CD4-positive, alpha-beta T cell treated with Interleukin-4 for 4 hours (primary cell): ENCODE measurements around the gene DCC.

ENCODE experiments used
- DNase-seq: peaks from one replicate; pipeline ENCODE4 v3.0.0-alpha.2; 2020

The DCC gene

DNA sequence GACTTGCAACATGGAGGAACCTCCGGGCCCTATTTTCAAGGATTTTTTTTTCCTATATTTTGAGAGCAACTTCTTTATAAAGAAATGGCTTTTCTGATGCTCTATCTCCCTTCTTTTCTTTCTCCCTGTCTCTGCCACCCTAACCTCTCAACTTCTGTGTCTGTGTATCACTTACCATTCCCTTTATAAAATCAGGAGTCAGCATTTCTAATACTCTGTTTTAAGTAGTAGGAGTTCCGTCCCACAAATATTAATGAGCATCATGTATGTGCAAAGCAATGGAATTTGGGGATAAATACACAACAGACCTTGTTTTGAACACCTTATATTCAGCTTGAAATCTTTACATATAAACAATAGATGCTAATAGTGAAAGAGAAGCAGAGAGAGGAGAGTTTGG, 268.0 kb downstream of the DCC start:
- DNase-seq, result no peak

GRCh38 chr18:52610451-52611115, 270.6 kb downstream of the DCC start:
- no peak for DNase-seq

DNA sequence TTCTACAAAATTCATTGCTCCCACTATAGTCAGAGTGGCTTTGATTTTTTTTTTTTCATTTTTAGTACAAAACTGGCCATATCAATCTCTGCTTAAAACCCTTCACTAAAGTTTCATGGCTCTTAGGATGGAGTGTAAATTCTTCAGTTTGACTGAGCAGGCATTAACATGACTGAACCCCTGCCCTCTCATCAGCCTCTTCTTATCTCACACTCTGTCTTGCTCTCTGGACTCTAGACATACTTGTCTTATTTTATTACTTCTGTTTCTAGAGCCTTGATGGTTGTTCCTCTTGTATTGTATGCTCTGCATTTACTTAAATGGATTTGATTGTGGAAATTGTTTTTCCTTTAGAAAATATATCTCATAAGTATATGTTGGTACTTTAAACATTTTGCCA, 272.4 kb downstream of the DCC start:
- no peak for DNase-seq

DNA sequence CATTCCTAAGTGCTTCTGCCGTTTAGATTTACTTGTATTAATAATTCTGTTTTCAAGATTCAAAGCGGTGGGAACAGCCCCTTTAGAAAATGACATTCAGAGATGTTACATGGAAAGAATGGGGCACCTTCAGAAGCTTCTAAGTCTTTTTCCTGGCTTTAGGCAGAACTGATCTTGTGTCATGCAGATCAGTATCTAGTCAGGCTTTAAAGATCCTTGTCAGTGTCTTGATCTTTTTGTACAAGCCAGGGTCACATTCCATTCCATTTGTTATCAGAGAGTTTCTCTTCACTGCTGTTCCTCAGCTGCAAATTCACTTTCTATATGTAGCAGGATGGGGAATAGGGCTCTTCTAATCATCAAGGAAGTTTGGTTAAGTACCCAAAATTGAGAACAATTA, 275.3 kb downstream of the DCC start:
- DNase-seq, result no peak

GRCh38 chr18:52615943-52616342, 275.9 kb downstream of the DCC start:
- no peak for DNase-seq

DNA sequence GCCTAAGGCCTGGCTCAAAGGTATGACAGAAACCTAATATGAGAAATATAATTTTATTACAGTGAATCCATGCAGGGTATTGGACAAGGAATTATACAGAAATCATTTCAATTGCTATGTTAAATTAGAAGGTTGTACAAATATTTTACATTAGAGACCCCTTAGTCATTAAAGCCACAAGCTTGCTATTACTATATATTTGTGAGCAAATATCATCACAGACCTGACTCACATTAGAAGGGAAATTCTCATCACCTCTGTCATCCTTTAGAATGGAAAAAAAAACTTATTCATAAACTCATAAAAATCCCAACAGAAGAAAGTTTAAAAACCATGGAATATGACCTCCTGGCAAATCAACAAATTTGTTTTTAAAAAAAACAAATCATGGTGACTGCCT, 277.9 kb downstream of the DCC start:
- no peak for DNase-seq

DNA sequence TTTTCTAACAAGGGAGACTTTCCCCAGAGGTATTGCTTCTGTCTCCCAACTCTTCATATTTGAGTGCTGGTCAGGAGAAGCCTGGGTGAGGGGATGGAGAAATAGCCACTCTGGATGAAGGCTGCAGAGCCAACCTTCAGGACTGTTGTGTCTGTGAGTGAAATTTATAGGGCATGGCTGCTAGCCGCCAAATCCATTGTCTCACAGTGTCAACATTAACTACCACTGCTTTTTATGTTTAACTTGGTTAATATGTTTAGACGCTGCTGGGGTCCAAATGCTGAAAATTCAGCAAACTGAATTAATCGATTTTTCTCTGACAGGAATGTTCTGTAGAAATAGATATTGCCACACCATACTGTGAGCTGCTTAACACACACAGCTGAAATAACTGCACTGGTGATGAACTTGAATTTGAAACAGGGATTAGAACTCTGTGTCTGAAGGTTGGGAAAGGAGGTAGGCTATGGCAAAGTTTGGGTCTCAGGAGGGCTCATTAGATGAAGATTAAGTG, 281.0 kb downstream of the DCC start:
- no peak for DNase-seq

DNA sequence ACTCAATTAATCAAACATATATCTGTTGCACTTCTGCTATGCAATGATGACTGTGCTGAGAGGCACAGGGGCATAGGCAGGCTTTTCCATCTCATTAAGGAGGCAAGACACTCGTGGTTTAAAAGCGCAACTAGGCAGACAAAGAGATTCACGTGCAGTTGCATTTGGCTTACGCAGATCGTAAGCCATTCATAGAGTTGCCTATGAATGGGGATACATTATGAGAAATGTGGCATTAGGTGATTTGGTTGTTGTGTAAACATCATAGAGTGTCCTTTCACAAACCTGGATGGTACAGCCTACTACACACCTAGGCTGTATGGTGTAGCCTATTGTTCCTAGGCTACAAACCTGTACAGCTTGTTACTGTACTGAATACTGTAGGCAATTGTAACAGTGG, 284.7 kb downstream of the DCC start:
- DNase-seq, result no peak

GRCh38 chr18:52636536-52636935, 296.5 kb downstream of the DCC start:
- DNase-seq, result no peak

DNA sequence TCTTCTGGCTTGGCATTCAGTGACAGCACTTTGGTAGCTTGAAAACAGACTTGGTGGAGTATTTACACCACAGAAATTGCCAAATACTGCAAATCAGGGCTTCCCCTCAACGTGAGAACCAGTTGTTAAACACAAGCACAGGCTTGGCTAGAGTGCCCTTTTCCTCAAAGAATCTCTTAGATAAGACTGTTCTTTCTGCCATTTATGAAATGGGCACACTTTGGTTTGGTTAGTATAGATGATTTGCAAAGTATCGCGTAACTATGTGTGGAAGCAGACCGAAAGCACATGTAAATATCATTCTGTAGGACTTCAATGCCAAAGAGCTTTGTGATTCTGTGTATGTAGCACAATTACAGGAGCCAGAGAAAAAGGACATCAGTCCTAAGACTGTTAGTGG, 308.2 kb downstream of the DCC start:
- DNase-seq, result no peak

DNA sequence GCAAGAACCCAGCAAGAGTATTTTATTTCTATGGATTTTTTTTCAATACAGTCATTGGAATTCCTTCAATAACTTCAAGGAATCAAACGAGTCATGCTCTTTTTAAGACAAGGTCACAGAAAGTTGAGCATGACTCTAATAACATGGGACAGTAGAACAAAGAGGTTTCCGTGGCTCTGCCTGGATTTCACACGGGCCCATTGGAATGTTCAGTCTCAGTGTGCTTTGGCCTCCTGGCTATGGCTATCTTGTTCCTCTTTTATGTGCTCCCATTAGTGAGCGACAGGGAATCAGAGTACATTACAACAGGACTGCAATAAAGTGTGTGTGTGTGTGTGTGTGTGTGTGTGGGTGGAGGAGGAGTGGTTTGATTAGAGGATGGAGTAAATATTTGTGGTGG, 312.4 kb downstream of the DCC start:
- no peak for DNase-seq

DNA sequence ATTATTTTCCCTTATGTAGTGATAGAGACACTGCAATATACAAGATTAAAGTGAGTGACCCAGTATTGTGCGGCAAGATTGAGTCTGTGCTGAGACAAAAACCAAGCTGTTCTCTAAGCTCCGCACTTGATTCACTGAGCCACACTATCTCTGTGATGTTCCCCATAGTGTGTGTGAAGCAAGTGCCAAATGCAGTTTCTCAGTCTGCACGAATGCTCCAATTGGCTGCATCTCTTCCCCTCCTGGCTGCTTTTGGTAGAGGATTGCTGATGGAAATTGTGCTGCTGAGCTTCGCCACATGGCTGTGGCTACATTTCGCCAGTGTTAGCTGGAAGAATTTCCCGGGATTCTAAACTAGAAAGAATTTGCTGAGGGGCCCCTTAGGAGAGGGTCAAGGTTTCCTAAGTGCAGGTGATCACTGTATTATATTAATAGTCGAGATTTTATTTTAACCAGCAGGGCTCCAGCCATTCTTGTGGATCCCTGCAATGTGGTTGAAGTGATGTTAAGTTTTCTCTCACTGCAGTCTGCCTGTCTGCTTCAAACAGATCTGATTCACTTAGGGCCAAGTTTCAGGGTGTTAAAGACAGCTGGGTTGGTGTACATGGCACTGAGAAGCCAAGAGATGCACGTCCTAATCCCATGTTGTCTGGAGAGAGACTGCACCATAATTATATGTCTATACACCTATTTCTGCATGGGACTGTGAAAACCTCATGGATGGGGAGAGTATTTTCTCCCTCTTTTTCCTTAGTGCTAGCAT, 317.2 kb downstream of the DCC start:
- no peak for DNase-seq

- no peak for DNase-seq
These were observed 327.6 kb downstream of the DCC start for GRCh38 chr18:52667463-52668065.

DNA sequence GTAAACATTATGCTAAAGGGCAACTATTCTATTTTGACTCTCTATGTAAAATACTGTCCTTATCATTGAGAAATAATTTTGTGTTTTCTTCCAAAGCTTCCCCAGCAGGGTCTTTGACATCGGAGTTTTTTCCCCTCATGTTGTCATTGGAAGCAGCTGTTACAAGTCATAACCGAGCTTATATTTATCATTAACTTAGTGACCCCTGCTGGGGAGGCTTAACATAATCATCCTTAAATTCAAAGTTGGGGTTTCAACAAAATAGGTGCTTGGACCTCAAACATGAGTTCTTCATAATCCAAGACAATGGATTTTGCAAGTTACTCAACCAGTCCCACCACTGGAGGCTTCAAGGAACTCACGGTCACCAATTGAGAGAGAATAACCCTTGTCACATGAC, 330.9 kb downstream of the DCC start:
- DNase-seq, result no peak

DNA sequence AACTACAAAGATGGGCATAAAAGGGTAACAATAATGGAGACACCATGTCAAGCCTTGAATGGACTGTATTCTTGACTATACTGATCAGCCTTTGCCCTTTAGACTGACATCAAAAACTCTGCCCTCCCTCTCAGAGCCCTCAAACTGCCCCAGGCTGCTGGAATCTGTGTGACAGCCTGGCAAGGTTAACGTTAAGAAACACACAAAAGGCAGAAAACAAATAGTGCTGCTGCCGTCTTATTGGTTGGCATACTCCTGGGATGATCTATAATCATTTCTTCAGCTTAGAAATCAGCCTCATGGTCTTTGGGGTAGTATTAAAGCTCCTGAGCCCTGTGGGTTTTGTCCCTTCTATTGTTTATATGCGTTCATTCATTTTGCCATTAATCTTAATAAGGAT, 338.0 kb downstream of the DCC start:
- no peak for DNase-seq

DNA sequence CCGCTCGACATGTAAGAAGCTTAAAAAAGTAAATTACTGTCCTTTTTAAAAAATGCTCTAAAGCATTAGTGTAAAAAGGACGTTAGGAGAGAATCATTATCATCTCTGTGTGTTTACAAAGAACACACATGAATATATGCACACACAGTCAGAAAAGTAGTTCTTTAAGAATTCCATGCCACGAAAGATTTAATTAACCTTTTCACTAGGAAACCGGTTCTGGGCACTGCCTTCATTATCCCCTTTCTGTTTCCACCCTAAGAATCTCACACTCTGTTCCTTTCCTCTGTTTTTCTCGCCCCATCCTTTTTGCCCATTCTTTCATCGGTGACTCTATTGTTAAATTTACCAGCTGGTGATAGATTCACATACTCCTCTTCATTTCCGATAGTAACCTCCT, 338.6 kb downstream of the DCC start:
- DNase-seq, result no peak

GRCh38 chr18:52679354-52679753, 339.4 kb downstream of the DCC start:
- DNase-seq, result no peak

DNA sequence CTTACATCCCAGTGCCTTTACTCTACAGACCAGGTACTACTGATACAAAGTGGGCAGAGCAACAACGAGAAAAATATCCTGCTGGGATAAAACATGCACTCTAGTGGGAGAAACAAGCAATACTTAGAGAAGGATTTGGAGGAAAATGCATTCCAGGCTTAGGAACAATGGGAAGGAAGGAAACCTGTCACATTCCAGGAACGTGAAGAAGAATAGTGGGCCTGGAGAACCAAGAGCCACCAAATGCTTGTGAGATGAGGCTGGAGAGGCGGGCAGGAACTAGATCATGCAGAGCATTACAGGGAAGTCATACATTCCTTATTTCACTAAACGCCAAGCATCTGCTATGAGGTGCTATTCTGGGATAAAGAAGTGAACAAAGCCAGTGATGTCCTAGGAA, 342.3 kb downstream of the DCC start:
- no peak for DNase-seq

DNA sequence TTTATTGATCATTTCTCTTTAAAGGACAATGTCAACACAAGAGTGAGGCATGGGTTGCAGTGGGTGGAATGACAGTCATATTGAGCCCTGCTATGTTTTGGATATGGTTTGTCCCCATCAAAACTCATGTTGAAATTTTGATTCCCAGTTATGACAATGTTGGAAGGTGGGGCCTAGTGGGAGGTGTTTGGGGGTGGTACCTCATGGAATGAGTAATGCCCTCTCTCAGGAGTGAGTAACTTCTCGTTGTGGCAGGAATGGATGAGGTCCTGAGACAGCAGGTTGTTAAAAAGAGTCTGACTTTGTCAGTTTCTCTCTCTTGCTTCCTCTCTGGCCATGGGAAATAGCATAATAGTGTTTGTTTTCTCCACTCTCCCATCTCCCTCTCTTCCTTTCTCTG, 345.3 kb downstream of the DCC start:
- no peak for DNase-seq

GRCh38 chr18:52691841-52692240, 351.8 kb downstream of the DCC start:
- DNase-seq, result no peak

DNA sequence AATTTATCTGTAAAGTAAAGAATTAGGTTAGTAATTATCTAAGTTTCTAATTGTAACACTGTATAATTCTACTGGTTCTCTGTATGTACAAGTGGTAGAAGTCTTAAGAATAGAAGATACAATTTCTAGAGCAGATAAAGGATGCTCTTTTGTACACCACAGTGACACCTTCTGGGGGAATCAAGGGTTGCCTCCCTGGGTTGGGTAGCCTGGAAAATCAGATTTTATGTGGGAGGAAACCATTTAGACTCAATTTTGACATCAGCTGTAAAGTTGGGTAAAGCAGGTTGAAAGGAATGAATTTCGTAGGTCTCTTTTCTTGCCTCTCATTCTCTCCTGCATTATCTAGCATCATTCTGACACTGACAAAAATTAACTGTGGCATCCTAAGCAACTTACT, 354.8 kb downstream of the DCC start:
- no peak for DNase-seq

GRCh38 chr18:52700116-52700515, 360.1 kb downstream of the DCC start:
- DNase-seq, result no peak

DNA sequence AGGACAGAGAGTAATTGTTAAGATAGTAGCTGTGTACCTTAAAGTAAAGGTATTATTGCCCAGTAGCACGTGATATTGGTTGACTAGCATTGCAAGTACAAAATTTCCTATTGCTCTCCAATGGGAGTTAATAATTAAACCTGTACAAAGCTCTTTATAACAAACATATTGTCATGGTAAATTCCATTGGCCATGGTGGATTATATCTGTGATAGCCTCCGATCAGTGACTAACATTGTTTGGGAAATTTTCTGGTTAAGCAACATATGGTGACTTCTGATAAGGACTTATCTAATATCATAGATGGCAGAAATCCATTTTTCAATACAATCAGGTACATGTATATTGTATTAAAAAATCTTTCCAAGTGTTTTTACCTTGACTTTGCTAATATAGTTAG, 360.8 kb downstream of the DCC start:
- no peak for DNase-seq

DNA sequence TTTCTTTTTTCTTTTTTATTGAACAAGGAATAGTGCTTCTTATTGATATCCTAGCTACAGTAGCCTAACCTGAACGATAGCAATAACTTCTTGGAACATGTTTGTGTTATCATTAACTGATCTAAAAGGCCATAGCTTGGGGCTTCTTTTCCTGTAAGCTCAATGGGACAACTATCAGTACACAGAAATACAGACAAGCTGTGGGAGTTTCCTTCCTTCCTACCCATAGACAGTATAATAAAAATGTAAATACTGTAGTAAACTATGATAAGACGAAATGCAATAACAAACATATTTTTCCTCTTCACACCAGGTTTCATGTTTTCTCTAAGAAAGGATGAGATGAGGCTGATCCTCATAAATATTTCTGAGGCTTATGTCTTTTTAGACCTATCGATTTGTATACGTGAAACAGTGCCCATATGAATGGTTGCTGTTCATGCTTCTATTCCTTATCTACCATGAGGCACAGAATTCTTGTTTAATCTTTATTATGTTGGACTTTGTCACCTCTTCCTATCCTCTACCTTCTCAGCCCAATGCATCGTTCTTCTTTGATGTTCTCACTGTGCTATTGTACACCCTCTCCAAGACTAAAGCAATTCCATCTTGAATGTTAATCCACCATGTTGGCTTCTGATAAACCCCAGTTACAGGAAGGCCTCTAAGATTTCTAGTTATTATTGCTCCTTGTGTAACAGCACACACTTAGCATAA, 361.4 kb downstream of the DCC start:
- no peak for DNase-seq
